ENCODE measurements around the gene EEIG2.
"Not testable (repeated sequence)": the region's sequence is repeated elsewhere in the genome, so short reads cannot be mapped to it uniquely, and the experiment has no call there.

The EEIG2 gene

DNA sequence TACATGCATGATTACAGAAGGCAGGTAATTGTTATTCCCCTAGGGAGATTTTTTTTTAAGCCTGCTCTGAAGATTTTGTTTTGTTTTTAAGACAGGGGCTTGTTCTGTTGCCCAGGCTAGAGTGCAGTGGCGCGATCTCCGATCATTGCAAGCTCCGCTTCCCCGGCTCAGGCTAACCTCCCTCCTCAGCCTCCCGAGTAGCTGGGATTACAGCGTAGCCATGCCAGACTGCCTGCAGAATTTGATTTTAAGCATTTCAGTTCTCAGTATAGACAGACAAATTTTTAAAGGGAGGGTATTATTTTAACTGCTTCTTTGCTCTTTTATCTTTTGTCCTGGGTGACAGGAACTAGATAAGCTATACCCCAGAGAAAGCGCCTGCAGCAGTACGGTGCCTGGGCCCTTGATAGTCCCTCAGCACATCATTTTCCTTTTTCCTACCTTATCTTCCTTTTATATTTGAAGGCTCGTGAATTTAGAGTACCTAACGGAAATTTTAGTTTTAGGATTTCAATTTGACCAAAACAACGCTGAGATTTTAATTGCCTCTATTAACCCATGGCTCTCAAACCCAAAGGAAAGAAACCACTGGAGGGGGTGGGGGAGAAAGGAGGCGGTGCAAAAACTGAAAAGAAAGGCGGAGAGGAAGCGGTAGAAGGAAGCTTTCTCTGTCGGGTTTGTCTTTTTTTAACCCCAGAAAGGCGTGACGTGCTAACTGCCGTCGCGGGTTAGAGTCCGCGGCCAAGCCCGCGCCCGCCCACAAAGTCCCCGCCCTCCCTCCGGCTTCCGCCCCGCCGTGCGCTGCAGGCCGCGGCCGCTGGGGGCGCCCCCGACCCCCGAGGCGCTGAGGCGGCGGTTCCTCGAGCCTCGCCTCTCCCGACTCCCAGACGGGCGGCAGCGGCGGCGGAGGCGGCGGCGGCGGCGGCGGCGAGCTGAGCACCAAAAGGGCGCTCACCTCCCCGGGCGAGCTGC is at the start of gene EEIG2:
TSS of gene EEIG2 (plus strand) at position 886 of the 972 bp plus-strand sequence. CDS start 329 bp downstream, outside the sequence.
- DNase-seq, result peak; percentile 89

DNA sequence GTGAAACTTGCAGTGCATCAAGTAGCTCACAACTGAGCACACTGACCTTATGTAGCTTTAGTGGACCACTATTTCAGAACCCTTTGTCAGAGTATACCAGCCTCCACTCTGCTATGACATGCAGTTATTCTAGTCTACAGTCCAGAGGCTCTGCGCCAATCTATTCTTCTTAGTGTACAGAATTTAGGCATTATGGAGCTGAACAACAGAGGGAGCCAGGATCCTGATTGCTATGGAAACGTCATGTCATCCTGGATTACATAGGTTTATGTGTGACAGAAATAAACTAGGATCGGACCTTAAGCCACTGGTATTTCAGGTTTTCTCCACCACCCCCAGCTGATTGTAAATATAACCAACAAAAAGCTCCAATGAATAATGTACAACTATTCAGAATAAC is 48.1 kb upstream of the EEIG2 start:
- no peak for DNase-seq

DNA sequence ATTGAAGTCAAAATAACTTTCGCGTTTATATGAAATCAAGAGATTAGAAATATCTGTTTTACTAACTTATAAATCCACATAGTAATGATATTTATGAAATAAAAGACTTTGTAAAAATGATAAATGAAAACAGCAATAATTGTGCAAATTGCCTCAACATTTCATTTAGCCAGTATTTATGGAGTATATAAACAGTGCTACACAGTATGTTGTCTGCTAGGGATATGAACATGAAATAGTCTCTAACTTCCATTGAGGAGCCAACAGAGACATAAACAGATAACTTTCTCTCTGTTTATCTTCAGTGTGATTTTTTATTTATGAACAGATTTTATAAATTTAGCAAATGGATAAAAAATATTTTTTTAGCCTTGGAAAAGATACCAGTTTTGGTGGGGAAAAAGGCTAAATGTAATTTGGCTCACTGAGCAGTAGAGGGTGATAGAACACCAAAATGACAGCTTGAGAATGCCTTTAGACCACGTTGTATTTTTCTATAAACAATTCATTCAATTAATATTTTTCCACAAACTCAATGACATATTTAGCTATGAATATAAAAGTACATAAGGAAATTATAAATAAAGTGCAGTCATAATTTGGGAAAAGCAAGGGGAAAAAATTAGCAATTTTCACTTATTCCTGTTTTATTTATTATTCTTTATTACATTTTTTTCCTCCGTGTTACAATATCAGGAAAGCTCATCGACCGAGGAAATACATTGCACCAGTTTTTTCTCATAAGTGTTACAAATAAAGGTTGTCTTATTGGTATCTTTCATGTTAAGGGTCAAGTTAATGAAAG is 47.5 kb upstream of the EEIG2 start:
- DNase-seq, result peak; percentile 64

DNA sequence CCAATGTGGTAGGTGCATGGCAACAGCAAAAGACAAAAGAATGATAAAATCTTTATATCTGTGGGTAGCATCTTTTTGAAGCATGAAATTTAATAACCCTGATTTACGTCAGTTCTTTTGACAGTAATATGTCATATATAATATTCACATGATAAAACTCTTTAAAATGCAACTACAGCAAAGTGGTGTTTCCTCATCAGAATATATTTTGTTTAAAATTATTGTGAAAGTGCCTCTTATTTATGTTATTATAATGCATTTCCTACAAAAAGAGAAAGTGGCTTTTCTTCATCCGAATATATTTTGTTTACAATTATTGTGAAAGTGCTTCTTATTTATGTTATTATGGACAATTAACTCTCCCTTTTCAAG is 46.9 kb upstream of the EEIG2 start:
- no peak for DNase-seq

DNA sequence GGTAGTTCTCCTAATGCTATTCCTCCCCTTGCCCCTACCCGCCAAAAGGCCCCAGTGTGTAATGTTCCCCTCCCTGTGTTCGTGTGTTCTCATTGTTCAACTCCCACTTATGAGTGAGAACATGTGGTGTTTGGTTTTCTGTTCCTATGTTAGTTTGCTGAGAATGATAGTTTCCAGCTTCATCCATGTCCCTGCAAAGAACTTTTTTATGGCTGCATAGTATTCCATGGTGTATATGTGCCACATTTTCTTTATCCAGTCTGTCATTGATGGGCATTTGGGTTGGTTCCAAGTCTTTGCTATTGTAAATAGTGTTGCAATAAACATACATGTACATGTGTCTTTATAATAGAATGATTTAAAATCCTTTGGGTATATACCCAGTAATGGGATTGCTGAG is 46.0 kb upstream of the EEIG2 start:
- DNase-seq, result not testable (repeated sequence)

DNA sequence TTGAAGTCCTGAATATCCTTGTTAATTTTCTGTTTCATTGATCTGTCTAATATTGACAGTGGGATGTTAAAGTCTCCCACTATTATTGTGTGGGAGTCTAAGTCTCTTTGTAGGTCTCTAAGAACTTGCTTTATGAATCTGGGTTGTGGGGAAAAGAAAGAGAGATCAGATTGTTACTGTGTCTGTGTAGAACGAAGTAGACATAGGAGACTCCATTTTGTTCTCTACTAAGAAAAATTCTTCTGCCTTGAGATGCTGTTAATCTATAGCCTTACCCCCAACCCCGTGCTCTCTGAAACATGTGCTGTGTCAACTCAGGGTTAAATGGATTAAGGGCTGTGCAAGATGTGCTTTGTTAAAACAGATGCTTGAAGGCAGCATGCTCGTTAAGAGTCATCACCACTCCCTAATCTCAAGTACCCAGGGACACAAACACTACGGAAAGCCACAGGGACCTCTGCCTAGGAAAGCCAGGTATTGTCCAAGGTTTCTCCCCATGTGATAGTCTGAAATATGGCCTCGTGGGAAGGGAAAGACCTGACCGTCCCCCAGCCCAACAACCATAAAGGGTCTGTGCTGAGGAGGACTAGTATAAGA is 42.5 kb upstream of the EEIG2 start:
- not testable (repeated sequence) for DNase-seq

DNA sequence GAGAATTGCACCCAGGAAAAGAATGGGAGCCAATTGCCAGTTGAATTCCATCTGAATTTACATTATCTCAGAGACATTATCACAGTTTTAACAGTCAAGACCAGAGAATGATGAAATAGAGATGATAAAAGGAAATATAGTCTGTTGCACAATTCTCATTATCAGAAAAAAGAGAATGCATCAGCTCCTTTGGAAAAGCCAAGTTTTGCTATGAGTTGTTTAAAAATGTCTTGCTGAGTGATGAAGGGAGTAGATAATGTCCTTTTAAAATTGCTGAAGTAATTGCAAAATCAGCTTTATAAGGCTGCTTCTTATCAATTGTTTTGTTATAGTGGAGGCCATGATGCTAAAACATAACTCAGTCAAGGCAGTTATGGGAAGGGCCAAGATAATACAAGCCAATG is 37.9 kb upstream of the EEIG2 start:
- DNase-seq, result no peak

DNA sequence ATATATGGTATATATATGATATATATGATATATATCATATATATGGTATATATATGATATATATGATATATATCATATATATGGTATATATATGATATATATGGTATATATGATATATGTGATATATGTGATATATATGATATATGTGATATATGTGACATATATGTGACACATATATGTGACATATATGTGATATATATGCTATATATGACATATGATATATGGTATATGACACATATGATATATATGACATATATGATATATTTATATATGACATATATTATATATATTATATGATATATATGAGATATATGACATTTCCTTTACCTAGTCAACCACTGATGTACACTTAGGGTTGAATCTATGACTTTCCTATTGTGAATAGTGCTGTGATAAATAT is 36.1 kb upstream of the EEIG2 start:
- DNase-seq, result no peak

DNA sequence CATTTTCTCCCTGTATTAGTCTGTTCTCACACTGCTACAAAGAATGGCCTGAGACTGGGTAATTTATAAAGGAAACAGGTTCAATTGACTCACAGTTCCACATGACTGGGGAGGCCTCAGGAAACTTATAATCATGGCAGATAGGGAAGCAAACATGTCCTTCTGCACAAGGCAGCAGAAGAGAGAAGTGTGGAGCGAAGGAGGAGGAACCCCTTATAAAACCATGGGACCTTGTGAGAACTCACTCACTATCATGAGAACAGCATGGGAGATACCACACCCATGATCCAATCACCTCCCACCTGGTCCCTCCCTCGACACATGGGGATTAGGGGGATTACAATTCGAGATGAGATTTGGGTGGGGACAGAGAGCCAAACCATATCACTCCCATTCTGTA is 35.2 kb upstream of the EEIG2 start:
- DNase-seq, result no peak

DNA sequence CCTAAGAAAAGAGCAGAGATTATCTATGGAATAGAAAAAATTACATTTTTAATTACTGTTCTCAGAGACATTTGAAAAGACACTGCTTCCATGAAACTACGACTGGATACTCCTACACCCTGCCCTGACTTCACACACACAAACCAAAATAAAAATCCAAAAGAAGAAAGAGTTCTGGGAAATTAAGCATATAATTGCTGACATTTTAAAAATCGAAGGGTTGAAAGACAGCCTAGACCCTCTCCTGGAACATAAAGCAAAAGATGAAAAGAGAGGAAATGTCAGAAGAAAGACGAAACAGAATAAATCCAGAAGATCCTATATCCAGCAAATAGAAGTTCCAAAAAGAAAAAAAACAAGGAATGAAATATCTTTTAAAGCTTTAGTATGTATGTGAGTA is 32.8 kb upstream of the EEIG2 start:
- no peak for DNase-seq

DNA sequence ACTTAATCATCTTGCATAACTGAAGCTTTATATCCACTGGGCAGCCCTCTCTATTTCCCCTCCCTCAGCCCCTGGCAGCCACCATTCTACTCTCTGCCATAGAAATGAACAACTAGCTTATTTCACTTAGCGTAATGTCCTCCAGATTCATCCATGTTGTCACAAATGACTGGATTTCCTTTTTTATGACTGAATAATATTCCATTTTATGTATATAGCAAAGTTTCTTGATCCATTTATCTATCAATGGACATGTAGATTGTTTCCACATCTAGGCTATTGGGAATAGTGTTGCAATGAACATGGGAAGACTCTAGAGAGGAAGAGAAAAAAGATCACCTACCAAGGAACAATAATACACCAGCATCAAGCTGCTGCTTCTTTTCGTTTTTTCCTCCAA is 32.1 kb upstream of the EEIG2 start:
- DNase-seq, result no peak

DNA sequence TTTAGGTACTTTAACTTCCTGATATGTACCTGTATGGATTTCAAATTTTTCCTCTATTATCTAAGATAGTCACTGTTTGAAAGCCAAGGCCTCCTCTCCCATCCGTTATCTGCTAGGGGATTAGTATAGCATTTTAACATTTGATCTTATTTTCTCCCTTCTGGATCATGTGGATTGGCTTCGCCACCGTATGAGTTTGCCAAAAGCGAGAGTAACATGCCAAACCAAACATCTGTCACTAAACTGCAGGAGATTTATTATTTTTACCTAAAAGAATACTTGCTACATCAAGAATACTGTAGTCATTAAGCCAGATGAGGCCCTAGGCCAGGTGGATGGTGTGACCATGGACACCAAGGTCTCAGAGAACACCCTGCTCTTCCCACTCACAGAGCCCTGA is 28.5 kb upstream of the EEIG2 start:
- peak; percentile 88 for DNase-seq

DNA sequence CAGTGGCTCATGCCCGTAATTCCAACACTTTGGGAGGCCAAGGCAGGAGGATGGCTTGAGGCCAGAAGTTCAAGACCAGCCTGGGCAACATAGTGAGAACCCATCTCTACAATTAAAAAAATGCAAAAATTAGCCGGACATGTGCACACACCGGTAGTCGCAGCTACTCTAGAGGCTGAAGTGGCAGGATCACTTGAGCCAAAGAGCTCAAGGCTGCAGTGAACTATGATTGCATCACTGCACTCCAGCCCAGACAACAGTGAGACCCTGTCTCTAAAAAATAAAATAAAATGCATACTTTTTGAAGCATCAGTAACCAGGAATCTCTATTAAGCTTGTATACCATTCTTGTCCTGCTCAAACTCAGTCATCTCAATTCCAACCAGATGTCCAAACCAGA is 27.2 kb upstream of the EEIG2 start:
- DNase-seq, result no peak

DNA sequence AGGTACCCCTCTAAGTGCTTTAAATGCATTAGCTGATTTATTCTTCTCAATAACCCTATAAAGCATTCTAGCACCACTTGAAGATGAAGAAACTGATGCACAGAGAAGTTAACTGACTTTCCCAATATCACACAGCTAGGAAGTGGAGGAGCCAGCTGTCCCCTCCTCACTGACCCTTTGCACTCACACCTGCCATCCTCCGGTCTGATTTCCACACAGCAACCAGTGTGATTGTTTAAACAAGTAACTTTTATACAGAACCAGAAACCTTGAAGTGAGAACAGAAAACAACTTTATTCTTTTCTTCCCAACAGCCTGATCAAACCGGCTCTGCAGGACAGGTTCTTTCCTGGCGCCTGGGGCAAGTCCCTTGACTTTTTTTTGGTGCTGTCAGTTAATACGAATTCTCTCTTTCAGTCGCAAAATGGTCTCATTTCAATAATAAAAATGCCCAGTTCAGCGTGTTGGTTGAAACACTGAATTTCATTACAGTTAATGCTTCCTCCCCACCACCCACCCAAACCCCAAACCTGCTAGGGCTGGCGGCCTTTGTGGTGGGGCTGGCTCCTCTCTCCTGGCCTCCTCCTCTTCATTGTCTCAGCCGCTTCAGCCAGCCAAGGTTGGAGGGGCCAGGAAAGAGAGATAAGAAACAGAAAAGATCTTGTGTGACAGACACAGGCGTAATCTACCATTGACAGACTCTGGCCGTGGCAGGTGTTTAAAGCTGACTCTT is 26.4 kb upstream of the EEIG2 start:
- DNase-seq, result no peak

DNA sequence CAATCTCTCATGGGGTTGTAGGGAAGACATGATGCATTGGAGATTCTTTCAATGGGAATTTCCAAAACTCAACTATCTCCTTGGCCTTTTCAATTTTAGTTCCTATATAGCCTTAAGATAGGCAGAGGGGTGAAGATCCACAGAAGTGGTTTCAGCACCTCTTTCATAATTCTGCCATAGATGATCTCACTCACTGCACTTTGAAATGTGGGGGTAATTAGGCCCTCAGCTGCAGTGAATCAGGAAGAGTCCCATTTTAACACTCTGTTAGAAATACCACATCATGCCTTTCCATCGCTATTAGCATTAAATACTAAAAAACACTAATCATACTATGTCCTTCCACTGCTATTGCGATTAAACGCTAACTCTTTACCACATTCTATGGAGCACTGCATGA is 25.1 kb upstream of the EEIG2 start:
- DNase-seq, result no peak

DNA sequence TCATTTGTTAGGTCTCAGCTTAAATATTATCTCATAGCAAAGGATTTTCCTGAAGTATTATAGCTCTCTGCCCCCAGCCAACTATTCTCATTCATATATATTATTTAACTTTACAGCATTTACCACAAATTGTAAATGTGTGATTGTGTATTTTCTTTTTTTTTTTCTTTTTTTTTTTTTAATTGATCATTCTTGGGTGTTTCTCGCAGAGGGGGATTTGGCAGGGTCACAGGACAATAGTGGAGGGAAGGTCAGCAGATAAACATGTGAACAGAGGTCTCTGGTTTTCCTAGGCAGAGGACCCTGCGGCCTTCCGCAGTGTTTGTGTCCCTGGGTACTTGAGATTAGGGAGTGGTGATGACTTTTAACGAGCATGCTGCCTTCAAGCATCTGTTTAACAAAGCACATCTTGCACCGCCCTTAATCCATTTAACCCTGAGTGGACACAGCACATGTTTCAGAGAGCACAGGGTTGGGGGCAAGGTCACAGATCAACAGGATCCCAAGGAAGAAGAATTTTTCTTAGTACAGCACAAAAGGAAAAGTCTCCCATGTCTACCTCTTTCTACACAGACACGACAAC is 24.5 kb upstream of the EEIG2 start:
- DNase-seq, result not testable (repeated sequence)

DNA sequence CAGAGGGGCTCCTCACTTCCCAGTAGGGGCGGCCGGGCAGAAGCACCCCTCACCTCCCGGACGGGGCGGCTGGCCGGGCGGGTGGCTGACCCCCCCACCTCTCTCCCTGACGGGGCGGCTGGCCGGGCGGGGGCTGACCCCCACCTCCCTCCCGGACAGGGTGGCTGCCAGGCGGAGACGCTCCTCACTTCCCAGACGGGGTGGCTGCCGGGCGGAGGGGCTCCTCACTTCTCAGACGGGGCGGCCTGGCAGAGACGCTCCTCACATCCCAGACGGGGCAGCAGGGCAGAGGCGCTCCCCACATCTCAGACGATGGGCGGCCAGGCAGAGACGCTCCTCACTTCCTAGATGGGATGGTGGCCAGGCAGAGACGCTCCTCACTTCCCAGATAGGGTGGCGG is 23.9 kb upstream of the EEIG2 start:
- DNase-seq, result not testable (repeated sequence)

DNA sequence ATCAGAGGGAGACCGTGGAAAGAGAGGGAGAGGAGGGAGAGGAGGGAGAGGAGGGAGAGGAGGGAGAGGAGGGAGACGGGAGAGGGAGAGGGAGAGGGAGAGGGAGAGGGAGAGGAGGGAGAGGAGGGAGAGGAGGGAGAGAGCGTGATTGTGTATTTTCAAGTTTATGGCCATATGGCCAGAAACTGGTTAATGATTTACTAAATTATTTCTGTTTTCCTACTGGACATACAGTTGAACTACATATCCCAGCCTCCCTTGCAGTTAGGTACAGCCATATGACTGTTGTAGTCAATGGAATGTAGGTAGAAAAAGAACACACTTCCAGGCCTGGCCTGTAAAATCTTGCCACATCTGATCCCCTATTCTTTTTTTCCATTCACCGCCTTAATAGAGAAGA is 23.1 kb upstream of the EEIG2 start:
- not testable (repeated sequence) for DNase-seq

DNA sequence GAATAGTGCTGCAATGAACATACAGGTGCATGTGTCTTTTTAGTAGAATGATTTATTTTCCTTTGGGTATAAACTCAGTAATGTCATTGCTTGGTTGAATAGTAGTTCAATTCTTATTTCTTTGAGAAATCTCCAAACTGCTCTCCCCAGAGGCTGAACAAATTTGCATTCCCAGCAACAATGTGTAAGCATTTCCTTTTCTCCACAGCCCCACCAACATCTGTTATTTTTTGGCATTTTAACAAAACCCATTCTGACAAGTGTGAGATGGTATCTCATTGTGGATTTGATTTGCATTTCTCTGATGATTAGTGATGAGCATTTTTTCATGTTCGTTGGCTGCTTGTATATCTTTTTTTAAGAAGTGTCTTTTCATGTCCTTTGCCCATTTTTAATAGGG is 21.9 kb upstream of the EEIG2 start:
- no peak for DNase-seq

DNA sequence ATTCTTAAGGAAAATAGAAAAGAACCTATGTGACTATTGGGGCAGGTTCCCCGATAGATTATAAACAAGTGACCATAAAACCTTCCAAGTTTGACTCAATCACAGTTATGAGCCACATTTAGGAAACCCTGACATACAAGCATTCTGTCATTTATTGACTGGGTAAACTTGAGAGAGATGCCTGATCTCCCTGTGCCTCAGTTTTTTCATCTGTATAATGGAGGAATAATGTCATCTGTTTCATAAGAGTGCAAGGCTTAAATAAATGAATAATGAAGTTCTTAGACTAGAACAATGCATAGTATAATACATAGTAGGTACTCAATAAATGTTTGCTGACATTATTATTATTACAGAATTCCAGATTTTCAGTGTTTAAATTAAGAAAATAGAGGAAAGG is 18.9 kb upstream of the EEIG2 start:
- no peak for DNase-seq

DNA sequence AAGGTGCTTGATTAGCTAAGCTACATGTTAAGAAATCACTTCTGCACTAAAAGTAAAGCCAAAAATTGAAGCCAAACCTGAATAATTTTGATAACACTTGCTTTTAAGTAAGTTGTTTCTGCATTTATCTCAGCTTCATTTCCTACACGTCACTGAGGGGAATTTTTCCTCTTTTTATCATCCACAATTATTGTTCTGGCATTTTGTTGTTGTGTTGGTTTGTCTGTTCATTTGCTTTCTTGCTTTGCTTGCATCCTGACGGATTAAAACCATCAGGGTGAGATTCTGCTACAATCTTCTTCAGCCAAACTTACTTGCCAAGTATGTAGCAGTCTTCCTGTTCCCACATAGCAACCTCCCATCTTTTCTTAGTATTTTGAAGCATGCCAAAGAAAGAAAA is 18.0 kb upstream of the EEIG2 start:
- no peak for DNase-seq

DNA sequence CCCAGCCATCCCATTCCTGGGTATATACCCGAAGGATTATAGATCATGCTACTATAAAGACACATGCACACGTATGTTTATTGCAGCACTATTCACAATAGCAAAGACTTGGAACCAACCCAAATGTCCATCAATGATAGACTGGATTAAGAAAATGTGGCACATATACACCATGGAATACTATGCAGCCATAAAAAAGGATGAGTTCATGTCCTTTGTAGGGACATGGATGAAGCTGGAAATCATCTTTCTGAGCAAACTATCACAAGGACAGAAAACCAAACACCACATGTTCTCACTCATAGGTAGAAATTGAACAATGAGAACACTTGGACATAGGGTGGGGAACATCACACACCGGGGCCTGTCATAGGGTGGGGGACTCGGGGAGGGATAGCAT is 12.4 kb upstream of the EEIG2 start:
- DNase-seq, result not testable (repeated sequence)
